ENCODE data around the gene LAPTM5.

GRCh38 chr1:30787266-30787665 is 29.7 kb upstream of the LAPTM5 start:
- no peak for TF ChIP-seq EZH2 (IDR thresholded peaks at IDR 0.05; ENCODE audit: low read length, unreplicated experiment)
- no peak for TF ChIP-seq CTCF (conservative IDR thresholded peaks at IDR 0.05; ENCODE audit: low read depth, low read length)
- TF ChIP-seq EZH2phosphoT487 (IDR thresholded peaks at IDR 0.05; ENCODE audit: borderline replicate concordance, low read length), result no peak

Data from PC-3 (cell line).